Dermis microvascular lymphatic vessel endothelial cell (primary cell): ENCODE measurements around the gene AATK. TPM values are rescaled to one million over a fixed set of nuclear protein-coding genes. Genes with fewer than 3 reads are reported as not detected.
A peak's percentile ranks its signal among the peaks of the same experiment; 100 is the strongest.
"Not testable (repeated sequence)": the region's sequence is repeated elsewhere in the genome, so short reads cannot be mapped to it uniquely, and the experiment has no call there.

Experiments
- DNase-seq, 2 donors: peaks; one replicate each; pipeline versions ENCODE4 v3.0.0 to v3.0.0-alpha.2; 2010; ENCODE audit warnings: low read depth in 2 of 2
- total RNA-seq: library from RNA; depleted of rRNA; stranded (reverse); fragments of >200 nt; gene quantifications from 2 replicates; pipeline ENCODE4 v1.2.1, GENCODE V29; 2014

Gene AATK
- total RNA-seq, 1 donor from 2014 or later: 1.5 TPM

DNA sequence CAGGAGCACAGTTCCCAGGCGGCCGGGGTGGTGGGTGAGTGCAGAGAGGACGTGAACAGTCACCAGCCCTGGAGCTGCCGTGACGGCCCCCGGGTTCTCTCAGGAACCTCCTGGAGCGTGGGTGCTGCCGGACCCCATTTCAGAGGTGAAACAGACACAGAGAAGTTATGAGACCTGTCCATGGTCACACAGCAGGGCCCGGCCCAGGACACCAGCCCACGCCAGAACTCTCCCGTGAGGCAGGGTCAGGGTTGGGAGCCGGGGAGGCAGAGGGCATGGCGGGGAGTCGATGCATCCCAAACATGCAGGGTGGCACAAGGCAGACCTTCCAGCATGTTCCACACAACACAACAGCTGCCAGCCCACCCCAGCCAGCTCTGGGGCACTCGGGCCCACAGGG, 4.5 kb downstream of the AATK start:
- no peak for DNase-seq

GRCh38 chr17:81160747-81161453, 5.1 kb downstream of the AATK start:
- peak in 1 of 2 donors; percentile 17 for DNase-seq

- peak in 1 of 2 donors; percentile 68 for DNase-seq
Observed at GRCh38 chr17:81160306-81160705, 5.7 kb downstream of the AATK start.

DNA sequence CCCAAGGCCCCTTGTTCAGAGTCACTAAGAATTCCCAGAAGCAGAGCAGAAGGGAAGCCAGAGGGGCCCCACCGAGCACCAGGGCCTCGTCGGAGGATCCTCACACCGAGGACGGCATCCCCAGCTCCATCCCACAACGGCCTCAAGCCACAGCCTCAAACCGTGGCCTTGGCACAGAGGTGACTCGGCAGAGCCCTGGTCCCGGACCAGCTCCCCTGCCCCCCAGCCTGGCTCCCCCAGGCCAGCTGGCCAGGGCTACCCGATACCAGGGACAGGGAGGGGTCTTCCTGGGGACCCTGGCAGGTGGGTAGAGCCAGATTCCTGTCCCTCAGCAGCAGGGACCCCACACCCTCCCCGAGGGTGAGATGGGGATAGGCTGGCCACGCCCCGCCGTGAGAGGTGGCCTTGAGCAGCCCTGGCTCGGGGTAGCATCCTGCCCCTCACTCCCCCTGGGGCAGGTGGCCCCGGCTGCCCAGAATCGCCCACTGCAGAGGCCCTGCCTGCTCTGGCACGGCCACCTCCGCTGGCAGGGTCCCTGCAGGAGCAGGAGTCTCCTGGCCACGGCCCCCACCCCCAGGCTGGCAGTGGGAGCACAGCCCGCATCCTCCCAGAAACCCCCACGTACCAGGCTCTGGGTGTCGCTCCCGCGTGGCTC, 6.3 kb downstream of the AATK start:
- no peak for DNase-seq

DNA sequence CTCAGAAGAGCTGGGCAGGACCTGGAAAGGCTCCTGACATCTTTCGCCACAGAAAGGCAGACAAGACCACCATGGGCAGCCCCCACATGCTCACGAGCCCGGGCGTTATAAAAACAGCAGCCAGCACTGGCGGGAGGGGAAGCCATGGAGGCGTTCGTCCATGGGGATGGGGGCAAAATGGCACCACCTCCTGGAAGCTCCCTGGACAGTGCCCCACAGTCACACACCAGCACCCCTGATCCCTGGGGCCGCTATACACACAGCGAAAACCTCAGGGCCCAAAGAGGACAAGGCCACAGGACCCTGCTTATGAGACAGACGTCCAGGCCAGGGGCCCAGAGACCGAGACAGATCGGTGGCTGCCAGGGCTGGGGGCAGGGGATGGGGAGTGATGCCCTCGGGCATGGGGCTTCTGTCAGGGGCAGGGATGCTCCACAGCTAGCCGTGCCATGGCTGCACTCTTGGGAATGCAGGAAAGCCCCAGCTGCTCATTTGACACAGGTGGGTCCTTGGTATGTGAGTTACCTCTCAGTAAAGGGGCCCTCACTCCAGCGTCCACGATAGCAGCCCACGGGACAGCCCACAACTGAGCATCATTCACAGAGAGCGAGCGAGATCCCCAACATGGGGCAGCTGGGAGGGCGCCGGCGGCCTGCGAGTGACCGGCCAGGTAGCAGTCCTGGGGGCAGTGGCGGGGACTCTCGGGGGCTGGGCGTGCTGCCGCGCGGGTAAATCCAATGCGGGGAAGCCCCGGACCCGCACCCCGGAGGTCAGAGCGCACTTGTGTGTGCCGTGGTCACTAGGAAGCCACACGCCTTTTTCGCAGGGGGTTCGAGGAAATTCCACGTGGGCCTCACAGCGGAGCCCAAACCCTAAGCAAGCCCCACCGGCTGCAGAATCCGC, 7.1 kb downstream of the AATK start:
- DNase-seq: no peak

GRCh38 chr17:81157848-81158687, 8.0 kb downstream of the AATK start:
- DNase-seq: no peak

DNA sequence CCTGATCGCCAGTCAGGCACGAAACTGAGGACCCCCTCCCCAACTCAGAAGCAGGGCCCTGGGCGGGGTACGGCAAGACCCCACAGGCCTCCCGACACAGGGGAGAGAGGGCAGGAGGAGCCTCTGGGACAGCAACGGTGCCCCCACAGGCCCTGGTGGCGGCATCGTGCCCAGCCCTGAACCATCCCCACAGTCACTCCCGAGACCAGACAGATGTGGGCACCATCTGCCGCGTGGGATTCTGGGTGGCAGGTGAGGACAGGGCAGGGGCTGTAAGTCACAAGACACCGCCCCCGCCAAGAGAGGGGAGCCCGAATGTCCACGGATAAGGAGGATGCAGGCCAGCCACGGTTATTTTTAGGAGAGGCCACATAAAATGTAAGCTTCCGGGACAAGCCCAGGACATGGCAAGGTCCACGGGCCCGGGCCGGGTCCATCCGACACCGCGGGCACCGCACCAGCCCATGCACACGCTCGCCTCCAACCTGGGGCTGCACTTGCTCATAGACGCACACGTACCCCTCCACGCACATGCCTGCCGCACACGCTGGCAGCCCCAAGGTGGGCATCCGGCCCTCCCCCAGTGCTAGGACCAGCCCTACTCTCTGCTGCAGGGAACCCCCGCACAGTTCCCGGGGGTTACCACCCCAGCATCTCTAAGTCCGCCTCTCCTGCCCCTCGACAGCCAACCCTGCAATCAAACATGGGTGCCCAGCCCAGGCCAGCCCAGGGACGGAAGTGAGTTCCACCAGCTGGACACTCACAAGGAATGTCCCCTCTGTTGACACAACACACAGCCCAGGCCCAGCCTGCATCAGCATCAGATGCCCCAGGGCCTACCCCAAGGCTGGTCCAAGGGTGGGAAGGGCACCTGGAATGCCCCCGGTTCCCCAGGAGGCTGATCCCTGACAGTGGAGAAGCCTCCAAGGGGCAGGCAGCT, 8.9 kb downstream of the AATK start:
- DNase-seq: no peak

- DNase-seq: no peak
Observed at GRCh38 chr17:81154961-81155360, 11.1 kb downstream of the AATK start.

DNA sequence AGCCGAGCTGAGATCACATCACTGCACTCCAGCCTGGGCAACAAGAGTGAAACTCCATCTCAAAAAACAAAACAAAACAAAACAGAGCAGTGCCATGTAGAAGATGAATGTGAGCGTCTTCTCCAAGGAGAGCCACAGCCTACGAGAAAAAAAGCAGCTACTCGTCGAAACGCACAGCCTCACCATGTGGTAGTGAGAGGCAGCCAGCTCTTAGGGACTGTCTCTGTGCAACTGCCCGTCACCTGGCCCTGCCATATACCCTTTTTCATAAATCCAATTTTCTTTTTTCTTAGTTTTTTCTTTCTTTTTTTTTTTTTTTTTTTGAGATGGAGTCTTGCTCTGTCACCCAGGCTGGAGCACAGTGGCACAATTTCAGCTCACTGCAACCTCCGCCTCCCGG, 12.0 kb downstream of the AATK start:
- DNase-seq: not testable (repeated sequence)

DNA sequence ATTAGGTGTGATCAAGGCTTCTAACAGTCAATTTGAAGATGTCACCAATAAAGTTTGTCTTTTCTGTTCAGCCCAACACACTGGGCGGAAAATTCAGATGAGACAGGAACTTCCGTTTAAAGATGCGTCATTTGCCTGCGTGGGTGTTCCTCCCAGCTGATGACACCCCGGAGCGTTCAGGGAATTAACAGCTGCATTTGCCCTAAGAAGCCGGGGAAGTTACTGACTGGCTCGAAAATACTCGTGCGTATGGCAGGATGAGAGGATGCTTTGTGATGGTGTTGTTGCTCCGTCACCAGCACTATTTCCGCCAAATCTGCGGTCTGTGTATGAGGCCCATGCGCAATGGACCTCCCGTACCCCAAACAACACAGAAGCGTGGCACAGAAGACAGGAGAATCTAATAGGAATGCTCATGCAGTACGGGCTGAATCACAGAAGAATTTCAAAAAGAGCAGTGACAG, 12.6 kb downstream of the AATK start:
- peak; percentile 82 to 89 for DNase-seq

- DNase-seq: no peak
Observed at GRCh38 chr17:81152288-81152828, 13.7 kb downstream of the AATK start.

DNA sequence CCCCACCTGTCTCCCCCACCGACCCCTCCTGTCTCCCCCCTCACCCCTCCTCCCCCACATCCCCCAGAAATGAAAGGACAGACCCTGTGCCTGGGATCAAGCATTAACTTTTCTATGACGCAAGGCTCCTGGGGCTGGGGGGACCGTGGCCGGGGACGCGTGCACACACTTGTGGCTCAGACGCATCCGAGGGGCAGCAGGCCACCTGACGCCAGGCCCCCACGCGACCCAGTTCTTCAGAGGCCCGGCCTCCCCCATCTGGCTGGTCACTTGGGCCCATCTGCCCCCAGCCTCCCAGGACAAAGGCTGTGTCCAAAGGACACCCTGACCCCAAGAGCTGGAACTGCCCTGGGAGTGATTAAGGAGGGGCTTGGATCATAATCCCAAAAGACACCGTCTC, 14.7 kb downstream of the AATK start:
- no peak for DNase-seq

GRCh38 chr17:81150377-81151077, 15.5 kb downstream of the AATK start:
- DNase-seq: peak; percentile 46 to 68

DNA sequence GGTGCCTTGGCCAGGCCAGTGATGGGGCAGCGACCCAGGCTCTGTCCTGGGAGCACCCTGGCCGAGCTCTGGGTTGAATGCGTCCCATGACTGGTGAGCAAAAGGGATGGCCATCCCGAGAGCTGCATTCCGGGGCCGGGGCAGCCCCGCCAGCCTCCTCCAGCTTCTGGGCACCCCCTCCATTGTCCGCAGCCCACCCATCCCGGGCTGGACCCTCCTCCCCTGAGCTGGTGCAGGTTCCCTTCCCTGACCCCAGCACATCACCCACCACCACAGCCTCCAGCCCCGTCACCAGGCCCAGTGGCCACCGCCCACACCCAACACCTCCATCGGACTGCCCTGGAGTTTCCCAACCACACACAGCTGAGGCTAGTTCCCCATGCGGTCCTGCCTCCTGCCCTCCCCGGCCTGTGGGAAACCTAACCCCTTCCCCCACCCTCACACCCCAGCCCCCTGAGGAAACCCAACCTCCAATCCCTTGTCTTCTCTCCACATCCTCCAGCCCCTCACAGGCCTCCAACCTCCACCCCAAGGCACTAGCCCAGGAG, 17.0 kb downstream of the AATK start:
- no peak for DNase-seq

GRCh38 chr17:81148571-81148970, 17.4 kb downstream of the AATK start:
- no peak for DNase-seq

DNA sequence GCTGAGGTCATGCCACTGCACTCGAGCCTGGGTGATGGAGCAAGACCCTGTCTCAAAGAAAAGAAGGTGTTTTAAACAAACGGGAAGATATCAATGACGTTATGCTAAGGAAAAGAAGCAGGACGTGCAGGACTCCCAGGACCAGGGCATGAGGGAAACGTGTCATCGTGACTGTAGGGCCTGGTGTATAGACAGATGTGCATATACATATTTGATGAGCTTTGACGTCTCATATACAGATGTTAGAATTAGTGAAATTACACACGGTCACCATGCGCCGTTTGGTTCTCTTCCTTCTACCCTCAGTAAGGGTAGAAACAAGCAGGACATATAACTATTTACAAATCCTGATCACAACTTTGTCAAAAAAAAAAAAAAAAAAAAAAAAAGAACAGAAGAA, 18.3 kb downstream of the AATK start:
- no peak for DNase-seq

DNA sequence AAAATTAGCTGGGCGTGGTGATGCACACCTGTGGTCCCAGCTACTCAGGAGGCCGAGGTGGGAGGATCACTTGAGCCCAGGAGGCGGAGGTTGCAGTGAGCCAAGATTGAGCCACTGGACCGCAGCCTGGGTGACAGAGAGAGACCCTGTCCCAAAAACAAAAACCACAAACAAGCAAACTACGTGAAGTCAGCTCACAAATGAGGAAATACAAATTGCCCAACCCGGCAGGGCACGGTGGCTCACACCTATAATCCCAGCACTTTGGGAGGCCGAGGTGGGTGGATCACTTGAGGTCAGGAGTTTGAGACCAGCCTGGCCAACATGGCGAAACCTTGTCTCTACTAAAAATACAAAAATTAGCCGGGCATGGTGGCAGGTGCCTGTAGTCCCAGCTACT, 19.8 kb downstream of the AATK start:
- not testable (repeated sequence) for DNase-seq

DNA sequence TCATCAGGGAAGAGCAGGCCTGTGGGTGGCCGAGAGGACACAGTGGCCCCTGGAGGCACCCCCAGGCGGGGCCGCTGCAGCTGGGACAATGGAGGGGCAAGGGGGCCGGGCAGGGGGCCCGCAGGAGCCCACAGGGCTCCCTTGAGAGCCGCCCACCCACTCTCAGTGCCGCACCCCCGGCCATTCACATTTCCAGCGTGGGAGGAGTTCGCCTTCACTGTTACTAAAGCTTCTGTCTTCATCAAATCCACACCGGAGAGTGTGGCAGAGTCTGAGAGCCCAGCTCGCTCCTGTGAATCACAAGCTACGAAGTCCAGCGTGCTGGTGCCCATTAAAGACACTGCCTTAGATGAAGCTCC, 21.6 kb downstream of the AATK start:
- no peak for DNase-seq
